HepG2 (cell line): ENCODE data around the gene PYGO2. TPM values are rescaled to one million over a fixed set of nuclear protein-coding genes. Genes with fewer than 3 reads are reported as not detected.

Source experiments
- ATF3 ChIP-seq: sonication (generic); formaldehyde crosslinking; IDR thresholded peaks from 2 replicates; pipeline ENCODE4 v1.4.0; 2020; ENCODE audit warnings: missing genetic modification reagents
- CBX2 ChIP-seq, 2 experiments: fragments of 200-600 bp in 1 of 2; sonication (generic); formaldehyde crosslinking in 1 of 2; IDR thresholded peaks; 2 replicates each; pipeline versions ENCODE4 v1.7.0 to v1.8.1; 2018 to 2022; ENCODE audit warnings: low read depth in 2 of 2, low read length in 1 of 2, mild to moderate bottlenecking in 1 of 2, missing genetic modification reagents in 1 of 2
- DZIP1 ChIP-seq: sonication (generic); formaldehyde crosslinking; IDR thresholded peaks from 2 replicates; pipeline ENCODE4 v1.5.0; 2020; ENCODE audit warnings: mild to moderate bottlenecking, missing genetic modification reagents
- FOXK1 ChIP-seq: sonication (generic); formaldehyde crosslinking; IDR thresholded peaks from 2 replicates; pipeline ENCODE4 v1.4.0; 2020; ENCODE audit warnings: low read depth, missing genetic modification reagents, borderline replicate concordance
- ISL2 ChIP-seq: sonication (generic); formaldehyde crosslinking; IDR thresholded peaks from 2 replicates; pipeline ENCODE4 v1.5.0; 2020; ENCODE audit warnings: missing genetic modification reagents
- MBD4 ChIP-seq: IDR thresholded peaks from 2 replicates; pipeline ENCODE4 v1.6.1; 2012; ENCODE audit warnings: low read length, inconsistent platforms, borderline replicate concordance
- MEIS2 ChIP-seq: sonication (generic); formaldehyde crosslinking; IDR thresholded peaks from 2 replicates; pipeline ENCODE4 v1.9.0; 2021; ENCODE audit warnings: mild to moderate bottlenecking, missing genetic modification reagents
- NFE2 ChIP-seq: sonication (generic); formaldehyde crosslinking; IDR thresholded peaks from 2 replicates; pipeline ENCODE4 v1.4.0; 2020; ENCODE audit warnings: missing genetic modification reagents
- NR2C2 ChIP-seq: sonication (generic); formaldehyde crosslinking; IDR thresholded peaks from 2 replicates; pipeline ENCODE4 v1.4.0; 2020; ENCODE audit warnings: missing genetic modification reagents, mild to moderate bottlenecking, moderate library complexity, borderline replicate concordance
- POLR2AphosphoS2 ChIP-seq: IDR thresholded peaks from 2 replicates; pipeline ENCODE4 v1.6.1; 2011; ENCODE audit warnings: low read depth, low read length, improper control_type of control experiment
- POLR2G ChIP-seq: fragments of 200-400 bp; formaldehyde crosslinking; IDR thresholded peaks from 2 replicates; pipeline ENCODE4 v1.6.1; 2018; ENCODE audit warnings: mild to moderate bottlenecking, low read depth, low read length, moderate library complexity
- SETDB1 ChIP-seq: sonication (generic); formaldehyde crosslinking; IDR thresholded peaks from 2 replicates; pipeline ENCODE4 v1.5.1; 2020; ENCODE audit warnings: missing genetic modification reagents, mild to moderate bottlenecking, borderline replicate concordance
- TAF1 ChIP-seq: sonication (generic); formaldehyde crosslinking; IDR thresholded peaks from 2 replicates; pipeline ENCODE4 v1.4.0; 2020; ENCODE audit warnings: missing genetic modification reagents
- TBX3 ChIP-seq: fragments of 450-650 bp; IDR thresholded peaks from 2 replicates; pipeline ENCODE4 v1.6.1; 2017; ENCODE audit warnings: antibody characterized with exemption, mild to moderate bottlenecking, inconsistent platforms, borderline replicate concordance
- TCF7 ChIP-seq: sonication (generic); IDR thresholded peaks from 2 replicates; pipeline ENCODE4 v1.6.1; 2016; ENCODE audit warnings: antibody characterized with exemption, low read depth
- THAP11 ChIP-seq: IDR thresholded peaks from 2 replicates; pipeline ENCODE4 v1.6.1; 2016; ENCODE audit warnings: missing biosample characterization, missing genetic modification reagents
- THAP9 ChIP-seq: sonication (generic); formaldehyde crosslinking; IDR thresholded peaks from 2 replicates; pipeline ENCODE4; 2020; ENCODE audit warnings: missing genetic modification reagents, mild to moderate bottlenecking, borderline replicate concordance
- ZBTB14 ChIP-seq: sonication (generic); formaldehyde crosslinking; IDR thresholded peaks from 2 replicates; pipeline ENCODE4 v1.4.0; 2020; ENCODE audit warnings: missing genetic modification reagents
- ZNF501 ChIP-seq: sonication (generic); formaldehyde crosslinking; IDR thresholded peaks from 2 replicates; pipeline ENCODE4 v1.5.1; 2020; ENCODE audit warnings: mild to moderate bottlenecking, moderate library complexity, missing genetic modification reagents
- ZNF558 ChIP-seq: sonication (generic); formaldehyde crosslinking; IDR thresholded peaks from 2 replicates; pipeline ENCODE4 v1.9.0; 2022; ENCODE audit warnings: mild to moderate bottlenecking, missing genetic modification reagents, borderline replicate concordance
- ZNF780A ChIP-seq: sonication (generic); formaldehyde crosslinking; IDR thresholded peaks from 2 replicates; pipeline ENCODE4 v1.8.0; 2022; ENCODE audit warnings: mild to moderate bottlenecking, missing genetic modification reagents, moderate library complexity
- polyA plus RNA-seq, 8 experiments: library from polyadenylated mRNA; depleted of rRNA in 3 of 8; stranded (reverse) in 7 of 8; unstranded in 1 of 8; fragments of >200 nt; fragmentation: Illumina TruSeq in 4 of 8; extraction: Trizol in 4 of 8; gene quantifications; 2 replicates each; pipeline versions ENCODE4 v1.2.1 to v1.2.3, GENCODE V29; 2011 to 2016; ENCODE audit warnings: low read depth in 4 of 8, missing spikeins in 1 of 8, mixed read lengths in 1 of 8; ENCODE audit not compliant: insufficient read depth in 1 of 8
- total RNA-seq, 5 experiments: library from RNA; depleted of rRNA; stranded (reverse); fragments of >200 nt; fragmentation: Illumina TruSeq; extraction: Trizol; gene quantifications; 2 replicates each; pipeline ENCODE4 v1.2.3, GENCODE V29; 2016; ENCODE audit warnings: low read depth in 1 of 5

PYGO2 gene
- total and polyA plus RNA-seq, 2 of the 13 experiments (the other 11 are each of a cell fraction or from before 2014, with no cell fraction given), result 20.3 to 21.8 TPM

- TF ChIP-seq ZNF501 (CRISPR knock-in tag) (peak; percentile 49; the same call in 1 of the 2 replicates), TBX3 (peak; percentile 56; the same call in 1 of the 2 replicates), POLR2G (peak; percentile 83), TAF1 (CRISPR knock-in tag) (peak; percentile 71; the same call in 1 of the 2 replicates), MBD4 (no peak), TCF7 (peak; percentile 57; the same call in 1 of the 2 replicates), ISL2 (CRISPR knock-in tag) (no peak), THAP11 (CRISPR knock-in tag) (peak; percentile 89), NFE2 (CRISPR knock-in tag) (no peak), POLR2AphosphoS2 (peak; percentile 18; the same call in 1 of the 2 replicates), ZNF780A (peak; percentile 71; the same call in 1 of the 2 replicates), ZBTB14 (CRISPR knock-in tag) (peak; percentile 34; the same call in 1 of the 2 replicates), ZNF558 (CRISPR knock-in tag) (no peak; the same call in 1 of the 2 replicates), SETDB1 (CRISPR knock-in tag) (no peak), CBX2 (IDR thresholded peaks at IDR 0.05; ENCODE audit: low read depth, low read length) (no peak), CBX2 (CRISPR knock-in tag; IDR thresholded peaks at IDR 0.05; ENCODE audit: low read depth) (0 out of 2 replicates have a peak, but pooled peaks have one; percentile 84), NR2C2 (peak; percentile 98), FOXK1 (CRISPR knock-in tag) (peak; percentile 82; the same call in 1 of the 2 replicates), MEIS2 (CRISPR knock-in tag) (peak; percentile 31; the same call in 1 of the 2 replicates), DZIP1 (CRISPR knock-in tag) (no peak), THAP9 (peak; percentile 83; the same call in 1 of the 2 replicates), ATF3 (CRISPR knock-in tag) (no peak)
Observed at GRCh38 chr1:154974102-154974807, 12.7 kb upstream of the PYGO2 start, which contains the start of gene CKS1B (continued).
